Ishikawa (cell line): Measurements from ENCODE around the gene CHRNA4.

Experiments
- CREB1 ChIP-seq: IDR thresholded peaks from 2 replicates; pipeline ENCODE4 v1.6.1; 2012; ENCODE audit warnings: low read depth
- EP300 ChIP-seq: IDR thresholded peaks from 2 replicates; pipeline ENCODE4 v1.6.1; 2012; ENCODE audit warnings: borderline replicate concordance
- MAX ChIP-seq: IDR thresholded peaks from 2 replicates; pipeline ENCODE4 v1.6.1; 2012
- RAD21 ChIP-seq: IDR thresholded peaks from 2 replicates; pipeline ENCODE4 v1.6.1; 2012; ENCODE audit warnings: low read depth
- TAF1 ChIP-seq: IDR thresholded peaks from 2 replicates; pipeline ENCODE4 v1.6.1; 2012; ENCODE audit warnings: low read depth, mild to moderate bottlenecking
- TCF12 ChIP-seq: IDR thresholded peaks from 2 replicates; pipeline ENCODE4 v1.6.1; 2012; ENCODE audit warnings: low read depth

DNA sequence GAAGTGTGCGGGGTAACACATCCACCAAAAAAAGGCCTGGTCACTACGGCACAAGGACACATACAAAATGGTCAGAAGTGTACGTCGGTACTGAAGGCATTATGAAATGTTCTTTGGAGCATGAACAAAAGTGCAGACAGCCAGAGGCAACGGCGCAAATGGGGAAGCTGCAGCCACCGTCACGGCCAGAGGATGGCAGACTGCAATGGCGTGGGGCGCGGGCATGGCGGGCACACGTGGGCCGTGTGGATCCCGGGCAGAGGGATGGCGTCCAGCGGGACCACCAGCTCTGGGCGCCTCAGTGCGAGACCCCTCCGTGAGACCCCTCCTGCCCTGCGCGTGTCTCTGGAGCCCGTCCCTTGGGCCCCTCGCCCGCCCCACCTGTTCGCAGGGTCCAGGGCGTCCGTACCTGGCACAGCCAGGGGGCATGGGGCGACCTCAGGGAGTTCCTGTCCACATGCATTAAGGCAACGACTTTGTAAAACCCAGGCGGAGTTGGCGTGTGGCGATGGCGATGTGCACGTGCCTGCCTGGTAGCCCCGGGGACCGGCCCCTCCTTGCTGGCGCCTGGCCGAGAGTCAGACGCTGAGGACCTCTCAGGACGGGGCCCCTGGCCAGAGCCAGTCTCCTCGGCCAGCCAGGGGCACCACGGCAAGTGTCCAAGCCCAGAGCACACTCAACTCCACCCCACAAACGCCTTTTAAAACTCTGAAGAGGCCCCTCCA, 39.5 kb upstream of the CHRNA4 start:
- TF ChIP-seq MAX (no peak), CREB1 (no peak), TCF12 (no peak), RAD21 (no peak), TAF1 (no peak), EP300 (no peak)
